HG02840 (cell line): Measurements from ENCODE around the gene ST3GAL4.
A peak's percentile ranks its signal among the peaks of the same experiment; 100 is the strongest.

ENCODE experiments used
- ATAC-seq: cut with Tn5 transposase; IDR thresholded peaks from one replicate; pipeline ENCODE4 v1.9.1; 2021; ENCODE audit warnings: mild to moderate bottlenecking, moderate library complexity, moderate number of reproducible peaks; ENCODE audit not compliant: unreplicated experiment, low FRiP score

The ST3GAL4 gene

GRCh38 chr11:126418887-126419286 is 63.4 kb downstream of the ST3GAL4 start:
- no peak for ATAC-seq

- ATAC-seq, result peak; percentile 63
These were observed 64.6 kb downstream of the ST3GAL4 start for GRCh38 chr11:126419801-126420697.

GRCh38 chr11:126420698-126421256 is 65.3 kb downstream of the ST3GAL4 start:
- no peak for ATAC-seq

GRCh38 chr11:126421271-126421671 is 65.8 kb downstream of the ST3GAL4 start:
- ATAC-seq, result no peak

GRCh38 chr11:126422446-126422845 is 67.0 kb downstream of the ST3GAL4 start:
- no peak for ATAC-seq

GRCh38 chr11:126423154-126423553 is 67.7 kb downstream of the ST3GAL4 start:
- no peak for ATAC-seq

- ATAC-seq, result no peak
These were observed 68.3 kb downstream of the ST3GAL4 start for GRCh38 chr11:126423743-126424142.

GRCh38 chr11:126424471-126425039 is 69.1 kb downstream of the ST3GAL4 start:
- no peak for ATAC-seq

GRCh38 chr11:126426106-126426505 is 70.6 kb downstream of the ST3GAL4 start:
- no peak for ATAC-seq

GRCh38 chr11:126426820-126427749 is 71.6 kb downstream of the ST3GAL4 start:
- ATAC-seq, result no peak

- ATAC-seq, result no peak
These were observed 75.3 kb downstream of the ST3GAL4 start for GRCh38 chr11:126430581-126431335.

GRCh38 chr11:126431401-126432064 is 76.0 kb downstream of the ST3GAL4 start:
- ATAC-seq, result no peak

GRCh38 chr11:126432065-126432461 is 76.6 kb downstream of the ST3GAL4 start:
- ATAC-seq, result no peak

GRCh38 chr11:126432525-126432924 is 77.0 kb downstream of the ST3GAL4 start:
- no peak for ATAC-seq

GRCh38 chr11:126433244-126433846 is 77.9 kb downstream of the ST3GAL4 start:
- ATAC-seq, result no peak

GRCh38 chr11:126433989-126434949 is 78.8 kb downstream of the ST3GAL4 start:
- ATAC-seq, result no peak

- ATAC-seq, result no peak
These were observed 79.5 kb downstream of the ST3GAL4 start for GRCh38 chr11:126434950-126435335.
